K562 (cell line): ENCODE results near the gene LOXL3. TPM values are rescaled to one million over a fixed set of nuclear protein-coding genes. Genes with fewer than 3 reads are reported as not detected.
A peak's percentile ranks its signal among the peaks of the same experiment; 100 is the strongest.

Source experiments
- ATAC-seq: fragments of 200-7000 bp; cut with Tn5 transposase; 3 replicates; pipeline ENCODE4 v1.9.1; 2020; ENCODE audit warnings: moderate library complexity
- BruUV-seq: library from RNA; stranded (reverse); fragments of 400-500 nt; replicated peaks from 2 replicates; lab custom pipeline; 2021; lab: Mats Ljungman, UMichigan
- CTCF ChIA-PET: fragments of 300-600 bp; formaldehyde crosslinking; extraction: SDS; loops from one replicate; lab custom pipeline; 2021; ENCODE audit warnings: low intra/inter-chr PET ratio; lab: Yijun Ruan, JAX
- POLR2A ChIA-PET: fragments of 300-600, 350-650 bp; sonication (Branson Sonifier 250); formaldehyde crosslinking; extraction: SDS; loops from one replicate; lab custom pipeline; 2021; ENCODE audit warnings: antibody characterized with exemption, inconsistent platforms; lab: Yijun Ruan, JAX
- DNase-seq, 4 experiments: peaks; one replicate each; pipeline versions ENCODE4 v3.0.0 to v3.0.0-alpha.2; 2011 to 2018; ENCODE audit warnings: low spot score in 3 of 4, mixed read lengths in 3 of 4; ENCODE audit errors: extremely low read depth in 1 of 4
- FAIRE-seq: peaks from 2 replicates; lab custom pipeline; 2011; peaks lifted over from hg19 to GRCh38; lab: Jason Lieb, UNC
- H2AFZ ChIP-seq: 2 replicates; pipeline ENCODE4 v1.6.0; 2011; ENCODE audit warnings: low read depth, low read length, control low read depth, inconsistent platforms
- H3K27ac ChIP-seq: fragments of 200-600 bp; 3 replicates; pipeline ENCODE4 v1.8.0; 2011; ENCODE audit warnings: low read depth, mild to moderate bottlenecking, control low read depth, inconsistent platforms, low read length, moderate library complexity, mixed read lengths; ENCODE audit errors: extremely low read depth
- H3K27me3 ChIP-seq, 2 experiments: fragments of 300-600 bp in 1 of 2; 2 replicates in 1 of 2; 3 replicates in 1 of 2; pipeline versions ENCODE4 v1.6.0 to v1.8.0; 2011; ENCODE audit warnings: inconsistent platforms in 2 of 2, low read length in 2 of 2, mild to moderate bottlenecking in 1 of 2, mixed read lengths in 1 of 2, moderate library complexity in 1 of 2; ENCODE audit not compliant: control insufficient read depth in 2 of 2, insufficient read depth in 2 of 2
- H3K36me3 ChIP-seq: fragments of 300-600 bp; 3 replicates; pipeline ENCODE4 v1.8.0; 2011; ENCODE audit warnings: mild to moderate bottlenecking, low read length, inconsistent platforms; ENCODE audit not compliant: control insufficient read depth, insufficient read depth
- H3K4me1 ChIP-seq, 2 experiments: fragments of 200-600 bp in 1 of 2; replicated peaks in 1 of 2; 2 replicates in 1 of 2; 3 replicates in 1 of 2; pipeline versions ENCODE4 v1.5.1 to v1.8.0; 2011; ENCODE audit warnings: inconsistent platforms in 2 of 2, low read length in 2 of 2, mild to moderate bottlenecking in 1 of 2, mixed read lengths in 1 of 2, moderate library complexity in 1 of 2; ENCODE audit not compliant: control insufficient read depth in 2 of 2, insufficient read depth in 2 of 2
- H3K4me2 ChIP-seq: 2 replicates; pipeline ENCODE4 v1.6.1; 2011; ENCODE audit warnings: low read length, control low read depth, inconsistent platforms, mixed read lengths; ENCODE audit not compliant: insufficient read depth
- H3K4me3 ChIP-seq: fragments of 200-600 bp; sonication (generic), shearing (Covaris generic); 2 replicates; pipeline ENCODE4 v1.5.1; 2016; ENCODE audit warnings: control low read depth, inconsistent platforms
- H3K79me2 ChIP-seq: fragments of 200-600 bp; 3 replicates; pipeline ENCODE4 v1.8.0; 2011; ENCODE audit warnings: low read length, inconsistent platforms; ENCODE audit not compliant: control insufficient read depth, insufficient read depth
- H3K9ac ChIP-seq, 2 experiments: 2 replicates each; pipeline versions ENCODE4 v1.6.0 to v1.6.1; 2011; ENCODE audit warnings: low read depth in 2 of 2, low read length in 2 of 2, control low read depth in 1 of 2, inconsistent platforms in 1 of 2, mild to moderate bottlenecking in 1 of 2, mixed read lengths in 1 of 2; ENCODE audit not compliant: insufficient read depth in 1 of 2
- H3K9me1 ChIP-seq: one replicate; pipeline ENCODE4 v1.6.0; 2011; ENCODE audit warnings: inconsistent platforms, mild to moderate bottlenecking, low read length, moderate library complexity; ENCODE audit not compliant: control insufficient read depth, insufficient read depth
- H3K9me3 ChIP-seq: replicated peaks from 2 replicates; pipeline ENCODE4 v1.5.1; 2011; ENCODE audit warnings: low read depth, low read length, inconsistent platforms; ENCODE audit not compliant: control insufficient read depth, insufficient read depth
- H4K20me1 ChIP-seq: replicated peaks from 2 replicates; pipeline ENCODE4 v1.6.1; 2011; ENCODE audit warnings: low read length, inconsistent platforms, mixed read lengths; ENCODE audit not compliant: control insufficient read depth, insufficient read depth
- MYC ChIP-seq, 2 experiments: fragments of 250-450 bp in 1 of 2; sonication (Bioruptor Pico) in 1 of 2; IDR thresholded peaks; 2 replicates each; pipeline versions ENCODE4 v1.5.1 to v1.6.1; 2012 to 2021; ENCODE audit warnings: low read depth in 2 of 2, borderline replicate concordance in 1 of 2, improper control_type of control experiment in 1 of 2, low read length in 1 of 2, mild to moderate bottlenecking in 1 of 2, moderate library complexity in 1 of 2
- PHB ChIP-seq: fragments of 250-450 bp; sonication (Bioruptor Pico); IDR thresholded peaks from 2 replicates; pipeline ENCODE4 v1.5.0; 2021
- RAD51 ChIP-seq: fragments of 450-650 bp; IDR thresholded peaks from 2 replicates; pipeline ENCODE4 v1.7.1; 2016; ENCODE audit warnings: low read depth, mild to moderate bottlenecking, borderline replicate concordance
- STAT5A ChIP-seq: IDR thresholded peaks from 2 replicates; pipeline ENCODE4 v1.6.1; 2012; ENCODE audit warnings: low read length, inconsistent platforms, borderline replicate concordance
- TOE1 ChIP-seq, 2 experiments: fragments of 450-650 bp in 1 of 2; sonication (generic) in 1 of 2; formaldehyde crosslinking in 1 of 2; IDR thresholded peaks; 2 replicates each; pipeline versions ENCODE4 v1.7.1 to v1.8.0; 2016 to 2022; ENCODE audit warnings: borderline replicate concordance in 2 of 2, mild to moderate bottlenecking in 2 of 2, antibody characterized with exemption in 1 of 2, inconsistent platforms in 1 of 2, low read depth in 1 of 2, missing genetic modification reagents in 1 of 2, moderate library complexity in 1 of 2
- ZBED1 ChIP-seq: IDR thresholded peaks from 2 replicates; pipeline ENCODE4 v1.6.1; 2014
- WGBS: fragments of 100-300 bp; shearing (Covaris generic); methylation state at CpG from one replicate; pipeline ENCODE4 v1.1.6; 2016; ENCODE audit warnings: low coverage, mixed read lengths; ENCODE audit not compliant: insufficient coverage; ENCODE audit errors: missing lambda C conversion rate; 5-methylcytosine and 5-hydroxymethylcytosine counted together
- in situ Hi-C: fragments of 300-500 bp; cut with MboI; formaldehyde crosslinking; loops from 4 replicates; pipeline ENCODE4 v1.15.0; 2018; ENCODE audit warnings: inconsistent platforms, mixed read lengths
- intact Hi-C: fragments of 100-400 bp; cut with micrococcal nuclease; formaldehyde crosslinking; loops from 2 replicates; pipeline ENCODE4 v1.14.2; 2022
- polyA plus RNA-seq, 8 experiments: library from polyadenylated mRNA; depleted of rRNA in 4 of 8; stranded (reverse) in 5 of 8; unstranded in 3 of 8; fragments of >200 nt; fragmentation: Nextera tagmentation in 2 of 8; fragmentation: Illumina TruSeq in 1 of 8; extraction: Ambion mirVana in 2 of 8; extraction: Trizol in 1 of 8; gene quantifications; 2 replicates each; pipeline versions ENCODE4 v1.2.1 to v1.2.3, GENCODE V29; 2011 to 2014; ENCODE audit warnings: inconsistent platforms in 1 of 8, missing spikeins in 1 of 8
- total RNA-seq, 7 experiments: library from RNA; depleted of rRNA in 6 of 7; stranded (reverse); fragments of >200 nt in 6 of 7; fragmentation: Illumina TruSeq in 2 of 7; extraction: Trizol in 2 of 7; gene quantifications; 2 replicates each; pipeline versions ENCODE4 v1.2.1 to v1.2.3, GENCODE V29; 2011 to 2021; ENCODE audit warnings: low replicate concordance in 1 of 7
- TF ChIP-seq, protein P1 (sequence below): fragments of 450-650 bp; formaldehyde crosslinking; IDR thresholded peaks from 2 replicates; pipeline ENCODE4 v1.4.0; 2020; ENCODE audit warnings: mild to moderate bottlenecking, mixed read lengths
- TF ChIP-seq, protein P2 (sequence below): sonication (generic); formaldehyde crosslinking; IDR thresholded peaks from 2 replicates; pipeline ENCODE4 v1.5.0; 2020; ENCODE audit warnings: missing genetic modification reagents
- TF ChIP-seq, protein P3 (sequence below), 2 experiments: fragments of 150-350 bp in 1 of 2; IDR thresholded peaks; 2 replicates each; pipeline ENCODE4 v1.6.1; 2012 to 2016; ENCODE audit warnings: low read depth in 2 of 2, low read length in 2 of 2, mild to moderate bottlenecking in 1 of 2, moderate library complexity in 1 of 2
- TF ChIP-seq, protein P4 (sequence below), 3 experiments: IDR thresholded peaks in 2 of 3; conservative IDR thresholded peaks in 1 of 3; 2 replicates each; pipeline ENCODE4 v1.5.1; 2011 to 2012; ENCODE audit warnings: low read length in 3 of 3, mild to moderate bottlenecking in 3 of 3, control low read depth in 2 of 3, improper control_type of control experiment in 1 of 3, inconsistent platforms in 1 of 3, low read depth in 1 of 3, mixed read lengths in 1 of 3, moderate library complexity in 1 of 3; ENCODE audit not compliant: insufficient read depth in 2 of 3

LOXL3 gene
- total and polyA plus RNA-seq, 9 of the 15 experiments (the other 6 are each of a cell fraction or from before 2014, with no cell fraction given), result 0.22 to 0.99 (median 0.31) TPM

DNA sequence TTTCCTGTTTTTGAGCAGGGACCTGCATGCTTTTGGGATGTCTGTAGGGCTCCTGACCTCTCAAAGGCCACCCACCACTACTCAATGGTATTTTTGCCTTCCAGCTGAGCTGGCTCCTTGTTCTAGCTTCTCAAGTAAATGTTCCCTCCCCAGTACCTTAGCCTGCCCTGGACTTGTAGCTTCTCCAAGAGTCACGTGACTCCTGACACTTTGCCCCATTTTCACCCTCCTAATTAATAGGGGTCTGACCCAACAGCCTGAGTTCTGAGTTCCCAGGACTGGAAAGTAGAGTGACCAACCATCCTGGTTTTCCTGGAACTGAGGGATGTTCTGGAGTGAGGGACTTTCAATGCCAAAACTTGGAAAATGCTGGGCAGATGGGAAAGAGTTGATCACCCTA lies 58.3 kb downstream of the LOXL3 start:
- Histone ChIP-seq H3K27ac (no peak overlapping the region), H3K9me3 (no peaks in the 10 kb centered on the region), H3K36me3 (peaks cover 40% of the 10 kb centered on the region; the same call in 2 of the 3 replicates), H3K4me3 (no peak overlapping the region), H3K79me2 (no peaks in the 10 kb centered on the region), H3K4me2 (no peak overlapping the region), H3K27me3 (no peaks in the 10 kb centered on the region), H3K4me1 (peaks cover 4 to 28% of the 10 kb centered on the region in 2 experiments; a peak in 4 of 5 replicates), H3K9me1 (no peaks in the 10 kb centered on the region), H3K9ac (no peak overlapping the region), H4K20me1 (no peaks in the 10 kb centered on the region), H2AFZ (no peak overlapping the region)
- in situ Hi-C loops (no loop called here), intact Hi-C loops (no loop called here)
- ChIA-PET CTCF (no interaction called here), POLR2A (interaction anchor here (0.6 to 1.4 kb wide), 3 partner anchors 9 to 87 kb away, joined by 3 to 4 read pairs (median 3); partner anchors contain the start of genes CCDC142 and TTC31)
- BruUV-seq, result no TSS peak
- ATAC-seq (no peak), DNase-seq (no peak), FAIRE-seq (peak; percentile 72)
- 57% methylated on average over 1 of the region's 1 CpG for WGBS
- TF ChIP-seq, protein P1, sequence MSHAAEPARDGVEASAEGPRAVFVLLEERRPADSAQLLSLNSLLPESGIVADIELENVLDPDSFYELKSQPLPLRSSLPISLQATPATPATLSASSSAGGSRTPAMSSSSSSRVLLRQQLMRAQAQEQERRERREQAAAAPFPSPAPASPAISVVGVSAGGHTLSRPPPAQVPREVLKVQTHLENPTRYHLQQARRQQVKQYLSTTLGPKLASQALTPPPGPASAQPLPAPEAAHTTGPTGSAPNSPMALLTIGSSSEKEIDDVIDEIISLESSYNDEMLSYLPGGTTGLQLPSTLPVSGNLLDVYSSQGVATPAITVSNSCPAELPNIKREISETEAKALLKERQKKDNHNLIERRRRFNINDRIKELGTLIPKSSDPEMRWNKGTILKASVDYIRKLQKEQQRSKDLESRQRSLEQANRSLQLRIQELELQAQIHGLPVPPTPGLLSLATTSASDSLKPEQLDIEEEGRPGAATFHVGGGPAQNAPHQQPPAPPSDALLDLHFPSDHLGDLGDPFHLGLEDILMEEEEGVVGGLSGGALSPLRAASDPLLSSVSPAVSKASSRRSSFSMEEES (CRISPR knock-in tag), result peak; percentile 68
- TF ChIP-seq, protein P2, sequence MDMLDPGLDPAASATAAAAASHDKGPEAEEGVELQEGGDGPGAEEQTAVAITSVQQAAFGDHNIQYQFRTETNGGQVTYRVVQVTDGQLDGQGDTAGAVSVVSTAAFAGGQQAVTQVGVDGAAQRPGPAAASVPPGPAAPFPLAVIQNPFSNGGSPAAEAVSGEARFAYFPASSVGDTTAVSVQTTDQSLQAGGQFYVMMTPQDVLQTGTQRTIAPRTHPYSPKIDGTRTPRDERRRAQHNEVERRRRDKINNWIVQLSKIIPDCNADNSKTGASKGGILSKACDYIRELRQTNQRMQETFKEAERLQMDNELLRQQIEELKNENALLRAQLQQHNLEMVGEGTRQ (CRISPR knock-in tag), result peak; percentile 36; the same call in 1 of the 2 replicates
- TF ChIP-seq STAT5A, result no peak
- TF ChIP-seq TOE1 (IDR thresholded peaks at IDR 0.05; ENCODE audit: borderline replicate concordance), result peak; percentile 55; the same call in 1 of the 2 replicates
- no peak for TF ChIP-seq TOE1 (CRISPR knock-in tag; IDR thresholded peaks at IDR 0.05; ENCODE audit: borderline replicate concordance, low read depth)
- TF ChIP-seq, protein P3, sequence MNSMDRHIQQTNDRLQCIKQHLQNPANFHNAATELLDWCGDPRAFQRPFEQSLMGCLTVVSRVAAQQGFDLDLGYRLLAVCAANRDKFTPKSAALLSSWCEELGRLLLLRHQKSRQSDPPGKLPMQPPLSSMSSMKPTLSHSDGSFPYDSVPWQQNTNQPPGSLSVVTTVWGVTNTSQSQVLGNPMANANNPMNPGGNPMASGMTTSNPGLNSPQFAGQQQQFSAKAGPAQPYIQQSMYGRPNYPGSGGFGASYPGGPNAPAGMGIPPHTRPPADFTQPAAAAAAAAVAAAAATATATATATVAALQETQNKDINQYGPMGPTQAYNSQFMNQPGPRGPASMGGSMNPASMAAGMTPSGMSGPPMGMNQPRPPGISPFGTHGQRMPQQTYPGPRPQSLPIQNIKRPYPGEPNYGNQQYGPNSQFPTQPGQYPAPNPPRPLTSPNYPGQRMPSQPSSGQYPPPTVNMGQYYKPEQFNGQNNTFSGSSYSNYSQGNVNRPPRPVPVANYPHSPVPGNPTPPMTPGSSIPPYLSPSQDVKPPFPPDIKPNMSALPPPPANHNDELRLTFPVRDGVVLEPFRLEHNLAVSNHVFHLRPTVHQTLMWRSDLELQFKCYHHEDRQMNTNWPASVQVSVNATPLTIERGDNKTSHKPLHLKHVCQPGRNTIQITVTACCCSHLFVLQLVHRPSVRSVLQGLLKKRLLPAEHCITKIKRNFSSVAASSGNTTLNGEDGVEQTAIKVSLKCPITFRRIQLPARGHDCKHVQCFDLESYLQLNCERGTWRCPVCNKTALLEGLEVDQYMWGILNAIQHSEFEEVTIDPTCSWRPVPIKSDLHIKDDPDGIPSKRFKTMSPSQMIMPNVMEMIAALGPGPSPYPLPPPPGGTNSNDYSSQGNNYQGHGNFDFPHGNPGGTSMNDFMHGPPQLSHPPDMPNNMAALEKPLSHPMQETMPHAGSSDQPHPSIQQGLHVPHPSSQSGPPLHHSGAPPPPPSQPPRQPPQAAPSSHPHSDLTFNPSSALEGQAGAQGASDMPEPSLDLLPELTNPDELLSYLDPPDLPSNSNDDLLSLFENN (IDR thresholded peaks at IDR 0.05; ENCODE audit: low read depth in 2 of 2, low read length in 2 of 2), result no peak
- TF ChIP-seq MYC (IDR thresholded peaks at IDR 0.05; ENCODE audit: low read depth, low read length), result no peak
- TF ChIP-seq MYC (CRISPR knock-in tag; IDR thresholded peaks at IDR 0.05; ENCODE audit: borderline replicate concordance, low read depth), result no peak
- TF ChIP-seq, protein P4, sequence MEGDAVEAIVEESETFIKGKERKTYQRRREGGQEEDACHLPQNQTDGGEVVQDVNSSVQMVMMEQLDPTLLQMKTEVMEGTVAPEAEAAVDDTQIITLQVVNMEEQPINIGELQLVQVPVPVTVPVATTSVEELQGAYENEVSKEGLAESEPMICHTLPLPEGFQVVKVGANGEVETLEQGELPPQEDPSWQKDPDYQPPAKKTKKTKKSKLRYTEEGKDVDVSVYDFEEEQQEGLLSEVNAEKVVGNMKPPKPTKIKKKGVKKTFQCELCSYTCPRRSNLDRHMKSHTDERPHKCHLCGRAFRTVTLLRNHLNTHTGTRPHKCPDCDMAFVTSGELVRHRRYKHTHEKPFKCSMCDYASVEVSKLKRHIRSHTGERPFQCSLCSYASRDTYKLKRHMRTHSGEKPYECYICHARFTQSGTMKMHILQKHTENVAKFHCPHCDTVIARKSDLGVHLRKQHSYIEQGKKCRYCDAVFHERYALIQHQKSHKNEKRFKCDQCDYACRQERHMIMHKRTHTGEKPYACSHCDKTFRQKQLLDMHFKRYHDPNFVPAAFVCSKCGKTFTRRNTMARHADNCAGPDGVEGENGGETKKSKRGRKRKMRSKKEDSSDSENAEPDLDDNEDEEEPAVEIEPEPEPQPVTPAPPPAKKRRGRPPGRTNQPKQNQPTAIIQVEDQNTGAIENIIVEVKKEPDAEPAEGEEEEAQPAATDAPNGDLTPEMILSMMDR (IDR thresholded peaks at IDR 0.05 in 2 of 3, conservative IDR thresholded peaks at IDR 0.05 in 1 of 3; ENCODE audit: insufficient read depth in 2 of 3, low read depth in 1 of 3, low read length in 3 of 3), result no peak
- no peak for TF ChIP-seq ZBED1
- no peak for TF ChIP-seq PHB (CRISPR knock-in tag)
- peak; percentile 52 for TF ChIP-seq RAD51
- TF ChIP-seq, all 486 proteins: peak for 4
